ENCODE measurements around the gene IER2.

- TF ChIP-seq CTCF (IDR thresholded peaks at IDR 0.05) (no peak), POLR2AphosphoS5 (IDR thresholded peaks at IDR 0.05; ENCODE audit: insufficient read depth in 1 of 2, low read depth in 1 of 2) (no peak), POLR2A (IDR thresholded peaks at IDR 0.05) (no peak)
Measured at GRCh38 chr19:13189600-13189999, 39.4 kb downstream of the IER2 start.

Measured in vagina (tissue), 2 donors.